ENCODE measurements around the gene CDYL2.

DNA sequence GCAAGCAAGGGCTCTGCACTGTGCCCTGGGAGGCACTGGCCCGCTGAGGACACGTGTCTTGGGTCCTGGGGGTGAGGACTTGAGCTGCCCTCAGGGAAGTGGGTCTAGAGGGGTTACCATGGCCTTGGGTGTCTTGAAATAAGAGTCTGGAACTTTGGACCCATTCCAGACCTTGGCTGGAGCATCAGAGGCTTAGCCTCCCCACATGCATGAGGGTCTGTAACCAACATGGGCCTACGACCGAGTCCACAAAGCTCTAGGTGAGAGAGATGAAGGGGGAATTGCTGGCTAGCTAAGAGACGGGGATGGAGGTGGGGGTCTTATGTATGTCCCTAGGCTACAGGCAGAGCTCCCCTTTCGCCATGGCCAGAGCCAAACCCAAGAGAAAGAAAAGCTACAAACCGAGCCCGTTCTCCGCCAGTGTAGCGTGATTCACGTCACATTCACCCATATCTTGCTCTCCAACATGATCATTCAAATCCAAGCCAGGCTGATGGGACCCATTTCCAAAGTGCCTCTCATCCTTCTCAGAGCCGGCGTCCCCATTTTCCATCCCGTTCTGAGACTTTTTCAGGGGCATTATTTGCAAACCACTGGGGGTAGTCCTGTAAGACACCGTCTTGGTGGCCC is 120.1 kb downstream of the CDYL2 start:
- TF ChIP-seq POLR2A (IDR thresholded peaks at IDR 0.05) = no peak
- no peak for TF ChIP-seq CTCF (IDR thresholded peaks at IDR 0.05)
